GM13976 (cell line): Measurements from ENCODE around the gene SLC27A4.

ENCODE experiments used
- DNase-seq: peaks from one replicate; pipeline ENCODE4 v3.0.0; 2012; ENCODE audit warnings: low spot score
- CTCF ChIP-seq: IDR thresholded peaks from 2 replicates; pipeline ENCODE4 v1.5.1; 2012; ENCODE audit warnings: borderline replicate concordance, mild to moderate bottlenecking; ENCODE audit not compliant: insufficient read depth; ENCODE audit errors: extremely low read depth, missing control alignments, control extremely low read depth
- in situ Hi-C: fragments of 300-500 bp; cut with MboI; formaldehyde crosslinking; loops from one replicate; pipeline ENCODE4 v1.12.0; 2022; ENCODE audit warnings: low sequenced_read_pairs, mixed read lengths, inconsistent platforms; ENCODE audit not compliant: unreplicated experiment

The SLC27A4 gene

GRCh38 chr9:128339761-128340690, at the start of gene SLC27A4:
Gene SLC27A4 (plus strand): TSS chr9:128340527. CDS start chr9:128343133, 2,606 bp downstream.
- peak; percentile 93 for DNase-seq
- TF ChIP-seq CTCF, result no peak
- in situ Hi-C loops, result no loop called here

- no peak for DNase-seq
- no peak for TF ChIP-seq CTCF
- in situ Hi-C loops, result no loop called here
Measured at GRCh38 chr9:128292009-128292408, 48.3 kb upstream of the SLC27A4 start.

- peak; percentile 10 for DNase-seq
- TF ChIP-seq CTCF, result no peak
- in situ Hi-C loops, result no loop called here
Measured at GRCh38 chr9:128293091-128293490, 47.2 kb upstream of the SLC27A4 start.

- no peak for TF ChIP-seq CTCF
- in situ Hi-C loops, result no loop called here
- peak; percentile 38 for DNase-seq
Measured at GRCh38 chr9:128294142-128294541, 46.2 kb upstream of the SLC27A4 start.

- in situ Hi-C loops, result no loop called here
- peak; percentile 23 for DNase-seq
- no peak for TF ChIP-seq CTCF
Measured at GRCh38 chr9:128296340-128297220, 43.7 kb upstream of the SLC27A4 start.

GRCh38 chr9:128297221-128297773, 43.0 kb upstream of the SLC27A4 start:
- in situ Hi-C loops, result no loop called here
- DNase-seq, result peak; percentile 20
- TF ChIP-seq CTCF, result no peak
